GM19452 (cell line): ENCODE results near the gene ITPRIP.

Experiments
- ATAC-seq: cut with Tn5 transposase; IDR thresholded peaks from one replicate; pipeline ENCODE4 v1.9.1; 2021; ENCODE audit not compliant: unreplicated experiment

ITPRIP gene

DNA sequence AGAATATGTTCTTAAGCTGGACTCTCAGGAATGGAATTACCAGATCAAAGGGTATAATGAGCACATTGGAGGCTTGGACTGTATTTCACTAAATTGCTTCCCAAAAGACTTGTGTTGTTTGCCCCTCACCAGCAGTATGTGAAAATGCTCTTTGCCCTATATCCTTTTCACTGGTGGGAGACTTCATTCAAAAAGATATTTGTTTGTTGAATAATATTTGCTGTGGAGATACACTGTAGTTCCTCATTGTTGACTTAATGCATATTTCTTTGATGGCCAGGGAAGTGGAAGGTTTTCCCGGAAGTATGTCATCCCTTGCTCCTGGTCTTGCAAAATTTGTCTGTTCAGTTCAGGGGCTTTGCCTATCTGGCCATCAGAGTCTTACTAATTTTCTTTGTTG lies 49.9 kb downstream of the ITPRIP start:
- ATAC-seq, result no peak

DNA sequence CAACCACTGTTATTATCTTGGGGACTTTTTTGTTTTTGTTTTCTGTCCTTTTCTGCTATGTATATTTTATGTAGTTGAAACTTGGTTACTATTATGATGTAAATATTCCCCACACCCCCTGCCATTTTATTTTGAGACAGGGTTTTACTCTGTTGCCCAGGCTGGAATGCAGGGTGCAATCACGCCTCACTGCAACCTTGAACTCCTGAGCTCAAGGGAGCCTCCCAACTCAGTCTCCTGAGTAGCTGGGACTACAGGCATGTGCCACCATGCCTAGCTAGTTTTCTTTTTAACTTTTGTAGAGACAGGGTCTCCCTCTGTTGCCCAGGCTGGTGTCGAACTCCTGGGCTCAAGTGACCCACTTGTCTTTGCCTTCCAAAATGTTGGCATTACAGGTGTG lies 51.3 kb downstream of the ITPRIP start:
- ATAC-seq, result no peak

DNA sequence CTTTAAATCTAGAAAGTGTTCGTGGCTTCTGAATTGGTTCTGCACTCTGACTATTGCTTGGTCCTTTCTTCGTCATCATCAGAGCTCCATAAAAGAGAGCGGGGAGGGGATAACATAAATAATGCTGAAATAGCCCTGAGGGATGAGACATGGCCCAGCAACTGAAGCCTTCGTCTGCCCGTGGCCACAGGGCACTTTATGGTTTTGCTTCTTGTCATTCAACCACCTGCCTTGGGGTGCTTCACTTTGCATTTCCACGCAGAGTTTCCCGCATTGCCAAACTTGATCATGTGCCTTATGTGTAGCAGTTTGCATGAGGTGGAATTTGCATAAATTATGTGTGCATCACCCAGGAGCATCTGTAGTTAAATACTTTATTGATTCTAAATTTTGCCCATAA lies 53.4 kb downstream of the ITPRIP start:
- ATAC-seq, result no peak

DNA sequence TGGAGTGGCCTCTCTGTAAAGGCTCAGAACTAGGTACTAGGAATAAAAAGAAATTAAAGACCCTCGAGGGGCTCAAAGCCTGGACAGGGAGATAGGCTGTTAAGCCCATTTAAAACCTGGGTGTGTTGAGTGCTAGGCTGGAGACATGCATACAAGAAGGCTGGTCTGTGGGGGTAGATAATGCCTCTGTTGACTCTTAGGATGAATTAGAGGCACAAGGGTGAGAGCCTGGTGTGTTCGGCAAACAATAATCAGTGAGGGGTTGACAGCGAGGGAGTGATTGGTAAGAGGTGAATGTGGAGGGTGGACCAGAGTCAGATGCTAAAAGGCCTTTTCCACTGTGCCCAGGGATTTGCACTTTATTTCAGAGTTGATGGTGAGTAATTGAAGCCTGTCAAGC lies 56.6 kb downstream of the ITPRIP start:
- no peak for ATAC-seq

DNA sequence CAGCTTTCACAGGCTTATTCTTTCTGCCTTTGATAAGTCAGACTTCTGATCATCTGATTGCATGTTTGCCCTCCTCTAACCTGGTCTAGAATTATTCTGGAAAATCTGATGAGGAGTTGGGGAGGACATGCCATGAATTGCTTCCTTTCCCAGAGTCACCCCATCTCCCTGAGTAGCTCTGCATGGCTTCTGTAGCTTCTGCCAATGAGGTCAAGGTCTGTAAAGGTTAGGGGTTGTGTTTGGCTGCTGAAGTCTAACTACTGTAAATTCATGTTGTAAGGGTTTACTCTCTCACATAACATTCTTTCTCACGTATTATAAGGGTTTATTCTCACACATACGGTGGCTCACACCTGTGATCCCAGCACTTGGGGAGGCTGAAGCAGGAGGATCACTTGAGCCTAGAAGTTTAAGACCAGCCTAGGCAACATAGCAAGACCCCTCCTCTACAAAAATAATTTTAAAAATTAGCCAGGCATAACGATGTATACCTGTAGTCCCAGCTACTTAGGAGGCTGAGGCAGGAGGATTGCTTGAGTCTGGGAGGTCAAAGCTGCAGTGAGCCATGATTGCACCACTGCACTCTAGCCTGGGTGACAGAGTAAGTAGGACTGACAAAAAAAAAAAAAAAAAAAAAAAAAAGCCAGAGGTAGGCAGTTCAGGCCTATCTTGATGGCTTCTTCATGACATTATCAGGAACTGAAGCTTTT lies 58.6 kb downstream of the ITPRIP start:
- ATAC-seq, result no peak

DNA sequence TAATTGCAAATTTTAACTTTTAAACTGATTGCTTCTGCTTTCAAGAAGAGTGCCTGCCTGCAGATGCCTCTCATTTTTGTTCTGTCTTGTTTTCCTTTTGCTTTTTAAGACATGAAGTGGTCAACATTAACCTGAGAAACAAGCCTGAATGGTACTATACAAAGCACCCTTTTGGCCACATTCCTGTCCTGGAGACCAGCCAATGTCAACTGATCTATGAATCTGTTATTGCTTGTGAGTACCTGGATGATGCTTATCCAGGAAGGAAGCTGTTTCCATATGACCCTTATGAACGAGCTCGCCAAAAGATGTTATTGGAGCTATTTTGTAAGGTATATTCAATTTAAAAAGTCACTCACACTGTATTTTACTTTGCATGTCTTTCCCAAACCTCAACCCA lies 60.5 kb downstream of the ITPRIP start:
- no peak for ATAC-seq

DNA sequence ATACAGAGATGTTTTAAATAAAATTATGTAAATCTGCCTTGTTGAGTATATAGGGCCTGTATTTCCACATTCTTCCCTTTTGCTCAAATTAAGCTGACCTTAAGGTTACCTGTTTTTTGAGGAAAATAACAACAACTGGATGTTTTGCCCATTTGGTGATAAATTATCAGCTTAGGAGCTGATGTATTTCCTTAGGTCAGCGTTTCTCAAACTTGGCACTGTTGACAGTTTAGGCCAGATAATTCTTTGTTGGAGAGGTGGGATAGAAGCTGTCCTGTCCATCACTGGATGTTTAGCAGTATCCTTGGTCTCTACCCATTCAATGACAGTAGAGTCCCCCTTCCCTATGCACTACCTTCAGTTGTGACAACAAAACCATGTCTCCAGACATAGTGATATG lies 62.1 kb downstream of the ITPRIP start:
- no peak for ATAC-seq

DNA sequence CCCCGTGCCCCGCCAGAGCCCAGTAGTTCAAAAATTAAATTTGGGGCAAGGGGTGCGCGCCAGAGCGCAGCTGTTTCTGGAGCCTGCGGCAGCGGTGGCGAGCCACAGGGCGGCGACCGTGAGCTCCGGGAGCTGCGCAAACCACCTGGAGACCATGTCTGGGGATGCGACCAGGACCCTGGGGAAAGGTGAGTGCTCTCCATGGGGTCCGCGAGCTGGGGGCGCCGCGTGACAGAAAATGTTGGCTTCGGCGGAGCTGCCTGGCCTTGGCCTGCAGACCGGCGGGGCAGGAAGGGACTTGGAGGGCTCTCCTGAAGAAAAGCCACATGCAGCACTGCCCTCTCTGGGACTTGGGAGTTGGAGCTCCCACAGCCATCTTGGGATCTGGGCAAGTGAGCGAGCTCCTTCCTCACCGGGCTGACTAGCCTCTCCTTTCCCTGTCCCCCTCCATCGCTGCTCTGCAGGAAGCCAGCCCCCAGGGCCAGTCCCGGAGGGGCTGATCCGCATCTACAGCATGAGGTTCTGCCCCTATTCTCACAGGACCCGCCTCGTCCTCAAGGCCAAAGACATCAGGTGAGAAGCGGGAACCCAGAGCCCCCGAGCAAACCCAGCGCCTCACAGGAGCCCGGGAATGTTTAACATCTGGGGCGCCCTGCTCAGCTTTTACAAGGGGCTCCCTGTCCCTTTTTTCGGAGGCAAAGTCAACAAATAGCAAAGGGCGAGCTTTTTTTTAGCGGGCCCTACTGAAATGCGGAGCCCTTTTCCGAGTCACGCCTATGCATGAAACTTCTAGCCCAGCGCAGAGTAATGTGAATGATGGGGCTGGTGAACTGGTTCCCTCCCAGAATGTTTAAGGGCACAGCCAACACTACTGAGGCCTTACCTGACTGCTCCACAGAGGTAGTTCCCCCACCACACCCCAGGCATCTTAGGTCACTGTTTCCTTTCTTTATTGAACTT lies 63.2 kb downstream of the ITPRIP start:
- peak; percentile 77 for ATAC-seq

DNA sequence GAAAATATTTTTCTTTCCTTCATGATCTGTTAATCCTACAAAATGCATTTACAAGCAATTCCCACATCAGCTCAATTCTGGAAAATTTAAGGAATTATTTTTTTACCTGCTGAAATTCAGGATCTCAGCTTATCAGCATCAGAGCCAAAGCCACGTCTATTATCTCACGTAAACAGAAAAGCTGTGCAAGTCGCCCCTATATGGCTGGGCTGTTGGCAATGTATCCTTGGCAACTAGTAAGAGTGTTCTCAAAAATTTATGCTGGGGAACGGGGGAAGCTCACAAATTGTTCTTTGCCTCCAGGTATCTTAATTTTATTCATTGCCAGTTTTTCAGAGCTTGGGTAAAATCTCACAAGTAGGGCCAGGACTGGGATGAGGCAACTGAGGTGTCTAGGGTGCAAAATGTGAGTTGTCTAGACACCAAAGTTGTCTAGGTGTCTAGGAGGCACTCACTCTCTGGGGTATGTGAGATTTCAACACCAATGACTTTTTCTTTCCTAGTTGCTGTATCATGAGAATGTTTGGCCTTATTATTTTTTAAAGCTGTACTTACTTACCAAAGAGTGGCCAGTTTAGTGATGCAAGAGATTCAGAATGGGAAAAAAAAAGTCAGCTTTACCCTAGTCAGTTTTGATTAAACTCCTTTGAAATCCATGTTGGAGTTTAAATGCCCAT lies 64.2 kb downstream of the ITPRIP start:
- ATAC-seq, result no peak

DNA sequence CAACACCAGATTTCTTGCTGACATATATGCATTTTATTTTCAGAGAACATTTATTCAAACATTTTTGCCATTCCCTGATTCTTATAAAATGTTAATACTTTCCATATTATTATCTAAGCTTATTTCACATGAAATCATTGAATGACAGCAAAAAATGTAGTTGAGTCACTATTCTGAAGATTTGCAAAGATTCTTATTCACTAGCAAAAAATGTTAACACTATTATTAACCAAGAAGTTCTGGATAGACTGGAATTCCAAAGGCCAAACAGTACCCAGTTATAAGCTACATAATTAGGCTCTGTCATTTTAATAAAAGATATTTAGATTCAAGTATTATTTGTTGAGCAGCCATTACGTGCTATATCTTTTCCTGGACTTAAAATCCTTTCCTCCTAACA lies 65.0 kb downstream of the ITPRIP start:
- ATAC-seq, result no peak

DNA sequence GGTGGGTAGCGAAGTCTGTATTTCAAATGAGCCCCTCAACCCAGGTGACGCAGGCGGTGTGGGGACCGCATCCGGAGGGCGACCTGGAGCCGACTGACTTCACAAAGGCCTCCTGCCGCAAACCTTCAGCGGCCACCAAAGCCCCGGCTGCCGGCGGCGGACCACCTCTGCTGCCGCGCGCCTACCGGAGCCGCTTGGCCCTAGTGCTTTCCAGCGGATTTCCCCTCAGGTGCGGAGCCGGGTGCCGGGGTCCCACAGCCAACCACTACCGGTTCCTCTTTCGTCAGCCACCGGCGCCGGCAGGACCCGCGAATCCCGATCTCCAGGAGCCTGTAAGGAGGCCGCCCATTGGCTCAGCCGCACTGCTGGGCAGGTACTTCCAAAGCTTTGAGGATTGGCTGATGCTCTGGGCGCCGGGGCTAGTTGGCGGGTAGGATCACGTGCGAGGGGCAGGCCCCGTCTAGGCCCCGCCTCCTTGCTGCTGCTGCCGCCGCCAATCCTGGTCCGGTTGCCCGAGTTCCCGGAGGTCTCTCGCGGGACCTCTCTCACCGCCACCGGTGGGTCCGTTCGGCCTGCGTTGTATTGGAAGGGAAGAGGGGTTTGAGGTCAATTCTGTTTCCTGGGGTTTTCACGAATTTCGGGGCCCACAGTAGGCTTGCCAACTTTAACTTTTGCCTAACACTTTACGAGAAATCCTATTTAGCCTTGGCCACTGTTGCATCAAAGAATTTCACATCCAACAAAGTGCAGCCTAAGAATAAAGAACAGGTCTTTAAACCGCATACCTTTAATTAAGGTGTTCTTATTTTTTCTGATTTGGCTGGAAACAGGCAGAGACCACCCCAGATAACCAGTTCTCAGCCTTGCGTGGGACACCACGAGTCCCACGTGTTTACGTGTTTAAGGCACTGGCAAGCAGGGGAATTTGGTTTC lies 69.3 kb downstream of the ITPRIP start, which contains the start of gene GSTO2:
GSTO2 (plus strand) TSS at position 472 of the 933 bp plus-strand sequence. CDS start 5,732 bp downstream, outside the sequence.
- peak; percentile 98 for ATAC-seq

DNA sequence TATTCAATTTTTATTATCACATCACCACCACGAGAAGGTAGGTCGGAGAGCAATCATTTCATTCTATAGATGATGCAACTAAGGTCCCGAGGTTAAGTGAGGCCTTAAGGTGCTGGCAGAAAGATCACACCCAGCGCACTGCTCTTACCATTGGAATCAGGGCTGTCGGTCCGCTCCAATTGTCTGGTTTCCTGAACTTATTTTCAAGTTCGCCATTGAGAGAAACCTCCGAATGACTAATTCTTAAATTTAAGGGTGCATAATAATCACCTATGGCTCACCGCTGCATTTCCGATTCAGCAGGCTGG lies 69.9 kb downstream of the ITPRIP start:
- ATAC-seq, result no peak

DNA sequence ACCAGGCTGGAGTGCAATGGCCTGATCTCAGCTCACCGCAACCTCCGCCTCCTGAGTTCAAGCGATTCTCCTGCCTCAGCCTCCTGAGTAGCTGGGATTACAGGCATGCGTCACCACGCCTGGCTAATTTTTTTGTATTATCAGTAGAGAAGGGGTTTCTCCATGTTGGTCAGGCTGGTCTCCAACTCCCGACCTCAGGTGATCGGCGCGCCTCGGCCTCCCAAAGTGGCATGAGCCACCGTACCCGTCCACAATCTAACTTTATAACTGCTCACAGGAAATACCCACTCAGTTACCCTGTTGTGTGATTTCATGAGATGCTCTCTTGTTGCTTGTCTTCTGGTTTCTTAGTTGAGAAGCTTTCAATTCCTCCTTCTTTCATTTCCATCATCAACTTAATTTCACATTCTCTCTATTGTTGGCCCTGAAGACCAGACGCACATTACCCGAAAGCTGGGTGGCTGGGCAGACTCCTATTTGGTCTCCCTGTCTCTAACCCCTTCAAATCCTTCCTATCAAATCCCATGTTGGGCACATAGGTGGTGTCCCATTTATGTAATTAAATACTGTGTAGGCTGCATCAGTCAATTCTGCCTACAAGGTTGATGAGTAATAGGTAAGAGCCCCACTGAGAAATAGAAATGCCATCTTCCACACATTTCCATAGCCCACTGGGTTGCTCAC lies 70.4 kb downstream of the ITPRIP start:
- ATAC-seq, result no peak

DNA sequence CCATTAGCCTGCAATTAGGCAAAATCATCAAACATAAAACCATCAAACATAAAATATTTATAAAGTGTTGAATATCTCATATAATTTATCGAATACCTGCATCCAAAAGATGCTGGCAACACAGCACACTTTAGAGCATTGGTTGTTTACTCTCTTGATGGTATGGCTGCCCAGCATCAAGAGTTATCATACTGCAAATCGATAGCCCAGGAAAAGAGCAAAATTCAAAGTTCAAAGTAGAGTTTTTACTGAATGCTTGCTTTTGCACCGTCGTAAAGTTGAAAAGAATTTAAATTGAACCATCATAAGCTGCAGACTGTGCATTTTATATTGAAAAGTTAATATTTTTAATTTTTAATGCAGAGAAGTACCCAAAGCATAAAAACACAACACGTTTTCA lies 73.5 kb downstream of the ITPRIP start:
- ATAC-seq, result no peak

DNA sequence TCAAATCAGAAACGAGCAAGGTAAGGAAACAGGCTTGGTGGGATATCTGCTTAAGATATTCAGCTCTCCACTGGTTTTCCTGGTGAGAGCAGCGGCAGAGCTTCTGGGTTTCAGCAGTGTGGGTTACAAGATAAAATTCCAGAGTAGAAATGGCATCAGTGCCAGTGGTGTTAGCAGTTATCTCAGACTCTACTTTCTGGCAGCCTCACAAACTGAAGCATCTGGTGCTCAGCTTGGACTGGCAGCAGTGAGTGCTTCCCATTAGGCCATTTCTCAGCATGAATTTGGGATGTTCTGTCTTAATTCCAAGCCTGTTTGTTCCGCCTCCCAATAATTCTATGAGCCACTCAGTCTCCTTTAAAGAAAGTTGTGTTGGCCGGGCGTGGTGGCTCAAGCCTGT lies 76.2 kb downstream of the ITPRIP start:
- no peak for ATAC-seq

DNA sequence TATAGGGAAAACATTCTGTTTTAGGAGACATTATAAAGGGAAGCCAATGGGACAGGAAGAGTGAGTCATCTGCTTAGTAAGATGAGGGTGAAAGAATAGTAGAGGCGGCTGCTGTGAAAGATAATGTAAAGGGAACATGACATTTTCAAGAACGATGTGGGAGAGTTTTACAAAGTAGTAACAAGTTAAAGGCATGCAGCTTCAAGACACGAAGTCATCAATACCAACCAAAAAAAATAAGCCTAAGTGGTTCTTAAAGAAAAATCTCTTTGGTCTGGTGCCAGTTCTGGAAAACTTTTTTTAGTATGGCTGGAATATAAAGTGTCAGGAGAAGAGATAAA lies 77.5 kb downstream of the ITPRIP start:
- ATAC-seq, result no peak

DNA sequence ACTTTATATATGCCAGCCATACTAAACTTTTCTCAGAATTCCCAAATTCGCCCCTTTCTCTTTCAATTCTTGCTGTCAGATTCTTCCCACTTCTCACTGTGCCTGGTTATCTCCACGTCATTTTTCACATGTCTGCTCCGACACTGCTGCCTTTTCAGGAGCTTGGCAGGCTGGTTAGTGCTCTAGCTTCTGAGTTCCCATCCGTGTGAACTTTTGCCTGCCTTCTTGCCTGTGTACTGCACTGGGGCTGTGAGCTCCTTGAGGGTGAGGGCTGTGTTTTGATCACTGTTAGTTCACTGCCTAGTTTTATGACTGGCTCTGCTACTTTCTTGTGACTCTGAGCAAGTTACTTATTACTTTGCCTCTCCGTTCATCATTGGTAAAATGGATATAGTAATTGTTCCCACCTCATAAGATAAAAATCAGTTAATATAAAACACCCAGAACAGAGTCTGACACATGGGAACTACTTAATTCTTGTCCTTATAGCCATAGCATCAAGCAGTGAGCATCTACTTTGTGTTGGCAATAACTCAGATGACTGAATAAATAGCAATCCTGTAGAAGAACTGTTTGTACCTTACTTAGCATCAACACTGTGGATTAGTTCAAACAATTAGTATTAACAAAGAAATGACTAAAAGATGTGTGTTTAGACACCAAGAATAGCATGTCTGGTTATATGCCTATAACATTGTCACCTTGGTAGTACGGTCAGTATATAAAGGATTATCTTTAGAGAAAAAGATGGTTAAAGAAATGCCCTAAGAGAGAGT lies 78.1 kb downstream of the ITPRIP start:
- no peak for ATAC-seq
